GM19438 (cell line): ENCODE measurements around the gene ELF4.
"Not testable (repeated sequence)": the region's sequence is repeated elsewhere in the genome, so short reads cannot be mapped to it uniquely, and the experiment has no call there.

Source experiments
- ATAC-seq: cut with Tn5 transposase; IDR thresholded peaks from one replicate; pipeline ENCODE4 v1.9.1; 2021; ENCODE audit warnings: low read depth; ENCODE audit not compliant: unreplicated experiment

ELF4 gene

GRCh38 chrX:130115119-130115885, 5.0 kb upstream of the ELF4 start:
- ATAC-seq, result not testable (repeated sequence)

DNA sequence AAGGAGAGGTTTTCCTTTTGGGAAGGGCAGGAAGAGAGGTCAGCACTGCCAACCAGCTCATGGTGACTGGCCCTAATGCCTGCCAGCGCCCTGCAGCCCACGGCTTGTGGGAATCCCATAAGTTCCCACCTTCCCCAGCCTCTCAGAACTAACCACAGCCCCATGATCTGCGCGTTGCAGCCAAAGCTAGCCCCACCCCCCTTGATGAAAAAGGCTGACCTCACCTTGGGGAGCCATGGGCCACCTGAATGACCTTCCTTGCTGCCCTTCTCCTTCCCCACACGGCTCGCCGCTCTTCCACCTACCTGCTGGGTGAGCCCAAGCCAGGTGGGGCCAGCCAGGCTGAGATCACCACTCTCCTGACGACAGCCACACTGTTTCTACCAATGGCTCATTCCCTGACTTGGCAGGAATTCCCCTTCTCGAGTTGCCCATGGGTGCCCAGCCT, 3.9 kb upstream of the ELF4 start:
- no peak for ATAC-seq

- no peak for ATAC-seq
These were observed 1.2 kb upstream of the ELF4 start for GRCh38 chrX:130111220-130112154.

DNA sequence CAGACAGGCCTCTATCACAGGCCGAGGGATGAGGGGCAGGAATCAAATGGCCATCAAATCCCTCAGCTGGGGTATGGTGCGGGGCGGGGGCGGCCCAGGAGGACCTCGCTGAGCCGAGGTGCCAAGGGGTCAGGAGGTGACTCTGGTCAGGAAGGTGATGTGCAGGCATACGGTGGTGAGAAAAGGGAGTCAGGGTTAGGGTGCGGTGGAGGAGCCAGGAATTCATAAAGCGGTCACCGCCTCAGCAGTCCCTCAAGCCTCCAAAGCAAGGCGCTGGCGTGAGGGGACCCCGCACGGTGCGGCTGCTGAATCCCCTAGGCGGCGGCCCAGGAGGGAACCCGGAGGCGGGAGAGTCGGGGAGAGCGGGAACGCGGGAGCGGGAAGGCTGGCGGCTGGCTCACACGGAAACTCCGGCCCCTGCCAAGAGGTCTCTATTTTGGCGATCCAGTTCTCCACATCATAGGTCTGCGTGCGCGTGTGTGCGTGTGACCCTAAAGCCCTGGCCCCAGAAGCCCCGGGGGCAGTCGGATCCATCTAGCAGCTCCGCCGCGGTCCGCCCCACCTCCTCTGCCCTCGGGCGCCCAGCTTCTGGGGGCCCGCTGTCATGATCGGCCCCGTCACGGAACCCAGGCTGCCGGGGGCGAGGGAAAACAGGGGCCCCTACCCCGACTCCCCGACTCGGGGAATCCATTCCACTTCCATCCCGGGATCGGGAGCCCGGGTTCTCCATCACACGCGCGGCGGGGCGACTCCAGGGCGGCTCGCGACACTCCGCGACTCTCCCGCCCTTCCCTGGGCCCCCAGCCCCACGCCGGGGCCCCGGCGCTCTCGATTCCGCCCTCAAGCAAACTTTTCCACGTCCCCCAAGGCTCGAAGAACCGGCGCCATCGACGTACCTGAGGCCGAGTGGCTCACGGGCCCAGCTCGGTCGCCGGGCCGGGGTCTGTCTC, 593 bp downstream of the ELF4 start:
- ATAC-seq, result peak; percentile 1

- ATAC-seq, result peak; percentile 57
These were observed 1.5 kb downstream of the ELF4 start for GRCh38 chrX:130108647-130109428.

GRCh38 chrX:130106071-130106470, 4.2 kb downstream of the ELF4 start:
- no peak for ATAC-seq

DNA sequence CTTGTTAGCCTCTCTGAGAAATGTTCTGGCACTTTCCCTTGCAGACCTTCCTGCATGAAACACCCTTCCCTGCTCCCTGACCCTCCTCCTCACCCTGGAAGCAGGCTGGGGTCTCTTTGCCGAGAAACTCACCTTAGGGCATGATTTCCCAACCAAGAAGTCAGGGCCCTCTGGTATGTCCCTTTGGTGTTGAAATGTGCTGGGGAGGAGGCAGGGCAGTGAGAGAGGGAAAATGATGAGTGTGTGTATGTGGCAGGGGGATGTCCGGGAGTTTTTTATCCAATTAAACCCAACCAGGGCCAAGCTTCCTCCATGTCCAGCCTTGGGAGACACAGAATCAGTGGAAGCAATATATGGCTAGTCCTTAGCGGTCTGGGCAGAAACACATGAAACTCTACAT, 5.1 kb downstream of the ELF4 start:
- no peak for ATAC-seq

DNA sequence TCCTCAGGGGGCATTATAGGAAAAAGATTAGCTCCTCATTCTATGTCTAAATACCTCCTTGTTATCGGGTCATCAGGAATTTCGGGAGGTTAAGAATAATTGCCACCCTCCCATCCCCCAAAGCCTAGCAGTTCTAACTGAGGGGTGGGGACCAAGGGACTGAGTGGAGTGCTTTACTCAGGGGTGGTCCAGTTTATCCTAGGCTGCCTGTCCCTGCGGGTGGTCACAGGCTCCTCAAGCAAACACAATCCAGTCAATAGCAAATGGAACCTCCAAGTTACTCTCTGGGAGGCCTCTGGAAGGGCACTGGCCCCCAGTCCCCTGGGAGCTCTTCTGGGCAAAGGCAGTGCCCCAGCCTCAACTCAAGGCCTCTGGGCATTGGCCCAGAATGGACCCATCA, 6.7 kb downstream of the ELF4 start:
- ATAC-seq, result no peak

GRCh38 chrX:130100180-130100579, 10.1 kb downstream of the ELF4 start:
- no peak for ATAC-seq

DNA sequence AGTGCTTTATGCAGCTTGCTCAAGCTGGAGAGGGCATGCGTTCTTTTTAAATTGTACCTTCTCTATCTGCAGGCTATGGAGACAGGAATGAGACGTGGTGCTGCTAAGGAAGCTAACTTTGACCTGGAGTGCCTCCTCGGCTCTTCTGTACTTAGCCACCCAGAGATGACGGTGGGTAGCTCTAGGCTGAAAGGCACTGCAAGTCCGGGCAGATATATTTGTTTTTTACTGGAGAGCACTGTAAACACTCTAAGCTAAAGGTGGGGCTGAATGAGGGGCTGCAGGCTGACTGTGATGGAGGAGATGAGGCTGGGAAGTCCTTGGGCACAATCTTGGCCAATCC, 12.1 kb downstream of the ELF4 start:
- ATAC-seq, result no peak

GRCh38 chrX:130097507-130098209, 12.6 kb downstream of the ELF4 start:
- no peak for ATAC-seq

GRCh38 chrX:130095249-130096030, 14.9 kb downstream of the ELF4 start:
- no peak for ATAC-seq

DNA sequence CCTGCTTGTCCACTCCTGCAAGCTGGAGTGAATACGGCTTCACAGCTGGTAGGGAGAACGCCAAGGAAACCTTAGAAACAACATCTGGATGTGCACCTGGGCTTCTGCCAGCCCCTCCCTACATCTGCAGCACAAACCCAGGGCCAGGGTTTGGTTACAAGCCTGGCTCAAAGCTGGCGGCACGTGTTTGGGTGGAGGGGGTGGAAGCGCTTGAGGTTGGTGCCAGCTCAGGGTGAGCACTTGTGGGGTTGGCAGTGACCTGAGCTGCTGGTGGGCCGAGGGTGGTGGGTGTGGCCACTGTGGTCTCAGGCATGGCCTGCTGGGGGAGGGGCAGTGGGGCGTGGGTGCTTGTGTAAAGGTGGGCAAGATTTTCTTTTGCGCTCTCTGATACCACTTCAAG, 15.6 kb downstream of the ELF4 start:
- no peak for ATAC-seq

DNA sequence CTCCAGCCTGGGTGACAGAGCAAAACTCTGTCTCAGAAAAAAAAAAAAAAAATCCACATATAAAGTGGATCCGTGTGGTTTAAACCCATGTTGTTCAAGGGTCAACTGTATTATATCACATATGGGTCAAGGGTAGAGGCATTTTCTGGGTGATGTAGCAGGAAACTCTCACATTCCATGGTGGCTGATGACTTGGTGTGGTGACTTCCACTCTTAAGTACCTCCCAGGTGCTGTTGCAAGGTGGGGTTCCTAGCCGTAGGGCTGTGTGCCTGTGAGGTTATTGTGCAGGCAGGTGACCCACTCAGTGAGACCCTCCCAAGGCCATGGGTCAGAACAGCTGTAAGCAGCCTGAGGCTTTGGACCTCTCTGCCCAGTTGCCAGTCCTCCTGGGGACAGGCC, 17.0 kb downstream of the ELF4 start:
- no peak for ATAC-seq

GRCh38 chrX:130091980-130092522, 18.2 kb downstream of the ELF4 start:
- peak; percentile 98 for ATAC-seq

DNA sequence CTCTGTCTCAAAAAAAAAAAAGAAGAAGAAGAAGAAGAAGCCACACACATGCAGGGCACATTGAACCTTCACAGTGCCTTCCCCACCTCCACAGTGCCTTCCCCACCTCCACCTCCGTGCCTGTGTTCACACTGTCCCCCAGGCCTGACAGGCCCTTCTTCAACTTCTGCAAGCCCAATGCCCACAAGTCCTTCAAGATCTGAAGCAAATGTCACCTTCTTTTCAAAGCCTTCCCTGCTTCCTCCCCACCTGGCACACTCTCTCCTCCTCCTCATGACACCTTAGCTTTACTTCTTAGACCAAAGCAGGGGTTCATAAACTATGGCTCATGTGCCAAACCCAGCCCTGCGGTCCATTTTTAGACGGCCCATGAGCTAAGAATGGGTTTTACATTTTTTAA, 19.9 kb downstream of the ELF4 start:
- ATAC-seq, result no peak

DNA sequence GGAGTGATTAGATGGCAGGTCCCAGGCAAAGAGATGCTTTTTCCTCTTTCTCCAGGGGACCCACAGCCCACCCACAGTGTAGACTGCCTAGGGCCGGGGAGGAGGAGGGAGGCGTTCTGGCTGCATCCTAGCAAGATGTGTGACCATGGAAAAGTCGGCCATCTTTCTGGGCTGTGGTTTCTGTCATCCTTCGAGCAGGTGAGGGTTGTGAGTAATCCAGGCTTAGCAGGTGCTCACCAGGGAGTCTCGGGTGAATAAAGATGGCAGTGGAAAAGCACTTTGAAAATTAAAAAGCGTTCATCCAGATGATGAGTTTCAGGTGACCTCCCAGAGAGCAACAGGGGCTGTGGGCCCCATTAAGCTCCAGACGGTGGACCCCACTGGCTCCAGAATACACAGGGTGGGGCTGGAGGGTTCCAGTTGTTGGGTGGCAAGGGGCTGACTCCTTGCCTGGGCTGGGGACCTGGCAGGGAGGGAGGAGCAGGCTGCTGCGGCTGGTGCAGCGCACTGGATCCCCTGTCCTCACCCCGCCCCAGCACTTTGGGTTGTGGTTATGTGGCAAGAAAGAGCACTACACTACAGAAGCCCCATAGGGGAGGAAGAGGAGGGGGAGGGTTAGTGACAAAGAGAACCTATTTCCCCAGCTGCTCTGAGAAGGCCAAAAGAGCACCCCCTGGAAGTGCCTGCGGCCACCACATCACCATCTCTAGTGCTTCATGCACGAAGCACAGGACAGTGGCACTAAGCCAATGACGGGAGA, 23.7 kb downstream of the ELF4 start:
- ATAC-seq, result peak; percentile 38
